ENCODE data around the gene PPME1. TPM values are rescaled to one million over a fixed set of nuclear protein-coding genes. Genes with fewer than 3 reads are reported as not detected.

The PPME1 gene
- total RNA-seq, 1 experiment from 2014 or later, result 66.2 TPM

DNA sequence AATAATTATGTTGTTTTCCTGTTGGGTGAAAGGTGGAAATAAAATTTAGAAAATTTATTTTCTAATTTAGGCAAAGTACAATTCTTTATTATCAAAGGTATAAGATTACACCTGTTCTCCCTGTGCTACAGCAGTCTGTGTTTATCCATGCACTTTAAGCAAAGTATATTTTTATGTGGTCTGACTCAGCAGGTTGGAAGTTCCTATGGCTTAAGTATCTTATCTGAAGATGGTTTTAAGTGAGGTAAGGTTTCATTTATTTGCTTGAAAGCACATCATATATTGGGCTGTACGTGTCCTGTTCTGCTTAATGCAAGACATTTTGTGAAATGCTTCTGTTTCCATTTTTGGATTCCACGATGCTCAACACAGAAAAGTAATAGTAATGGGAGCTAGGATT lies 14.6 kb downstream of the PPME1 start:
- TF ChIP-seq EZH2phosphoT487 (IDR thresholded peaks at IDR 0.05; ENCODE audit: borderline replicate concordance, low read length) (no peak), EZH2 (IDR thresholded peaks at IDR 0.05; ENCODE audit: low read length, unreplicated experiment) (no peak)
- TF ChIP-seq, protein P1, sequence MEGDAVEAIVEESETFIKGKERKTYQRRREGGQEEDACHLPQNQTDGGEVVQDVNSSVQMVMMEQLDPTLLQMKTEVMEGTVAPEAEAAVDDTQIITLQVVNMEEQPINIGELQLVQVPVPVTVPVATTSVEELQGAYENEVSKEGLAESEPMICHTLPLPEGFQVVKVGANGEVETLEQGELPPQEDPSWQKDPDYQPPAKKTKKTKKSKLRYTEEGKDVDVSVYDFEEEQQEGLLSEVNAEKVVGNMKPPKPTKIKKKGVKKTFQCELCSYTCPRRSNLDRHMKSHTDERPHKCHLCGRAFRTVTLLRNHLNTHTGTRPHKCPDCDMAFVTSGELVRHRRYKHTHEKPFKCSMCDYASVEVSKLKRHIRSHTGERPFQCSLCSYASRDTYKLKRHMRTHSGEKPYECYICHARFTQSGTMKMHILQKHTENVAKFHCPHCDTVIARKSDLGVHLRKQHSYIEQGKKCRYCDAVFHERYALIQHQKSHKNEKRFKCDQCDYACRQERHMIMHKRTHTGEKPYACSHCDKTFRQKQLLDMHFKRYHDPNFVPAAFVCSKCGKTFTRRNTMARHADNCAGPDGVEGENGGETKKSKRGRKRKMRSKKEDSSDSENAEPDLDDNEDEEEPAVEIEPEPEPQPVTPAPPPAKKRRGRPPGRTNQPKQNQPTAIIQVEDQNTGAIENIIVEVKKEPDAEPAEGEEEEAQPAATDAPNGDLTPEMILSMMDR (conservative IDR thresholded peaks at IDR 0.05; ENCODE audit: low read depth, low read length), result no peak
- Histone ChIP-seq H3K27me3 (ENCODE audit: low read length) (no peaks in the 10 kb centered on the region), H3K9ac (ENCODE audit: low read length) (no peak overlapping the region), H3K79me2 (ENCODE audit: low read length) (peaks cover 87% of the 10 kb centered on the region), H3K9me2 (replicated peaks; ENCODE audit: low read length) (no peaks in the 10 kb centered on the region), H3K4me1 (ENCODE audit: insufficient read depth, low read length) (peaks cover 19% of the 10 kb centered on the region), H3K4me2 (ENCODE audit: low read length) (peak overlapping the region; percentile 54), H3K27ac (ENCODE audit: low read length) (no peak overlapping the region), H4K20me1 (ENCODE audit: low read length) (peaks cover 20% of the 10 kb centered on the region; the same call in 1 of the 2 replicates), H2AFZ (ENCODE audit: low read length) (no peak overlapping the region), H3K9me3 (ENCODE audit: low read length) (no peaks in the 10 kb centered on the region), H3K4me3 (ENCODE audit: low read length) (no peak overlapping the region), H3F3A (ENCODE audit: low read length, unreplicated experiment) (no peaks in the 10 kb centered on the region), H3K36me3 (ENCODE audit: low read depth, low read length) (peaks cover 12% of the 10 kb centered on the region)
- DNase-seq, result peak; percentile 86
- peak; percentile 100 for ATAC-seq
- ChIA-PET POLR2A (ENCODE audit: unreplicated experiment) (no interaction called here), CTCF (no interaction called here)
- intact Hi-C loops (cut with micrococcal nuclease), result no loop called here
- no TSS peak for BruUV-seq (replicated peaks)

DNA sequence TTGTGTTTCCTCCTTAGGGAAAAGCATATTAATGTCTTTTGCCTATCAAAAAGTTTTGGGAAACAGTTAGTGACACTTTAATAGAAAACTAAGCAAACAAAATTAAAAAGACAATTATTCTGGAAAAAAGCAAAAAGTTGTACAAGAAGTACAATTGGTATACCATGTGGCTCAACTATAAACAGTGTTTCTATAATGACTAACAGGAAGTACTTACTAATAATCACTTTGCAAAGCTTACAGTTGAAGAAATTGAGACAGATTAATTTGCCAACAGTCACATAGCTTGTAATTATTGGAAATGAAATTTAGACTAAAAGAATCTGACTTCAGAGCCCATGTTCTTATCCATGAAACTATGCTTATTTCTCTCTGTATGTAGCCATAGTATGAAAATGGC lies 24.7 kb downstream of the PPME1 start:
- peaks cover 53% of the 10 kb centered on the region for H3K79me2 ChIP-seq (ENCODE audit: low read length)
- ATAC-seq (peak; percentile 66), DNase-seq (peak; percentile 28)
- BruUV-seq (replicated peaks), result no TSS peak
- intact Hi-C loops (cut with micrococcal nuclease), result no loop called here
- no peaks in the 10 kb centered on the region for H3K27me3 ChIP-seq (ENCODE audit: low read length)
- ChIA-PET POLR2A (ENCODE audit: unreplicated experiment) (no interaction called here), CTCF (no interaction called here)
- H3K9me2 ChIP-seq (replicated peaks; ENCODE audit: low read length), result no peaks in the 10 kb centered on the region
- 0 out of 2 replicates have a peak, but pooled peaks cover 7% of the 10 kb centered on the region for H3K36me3 ChIP-seq (ENCODE audit: low read depth, low read length)
- no peak overlapping the region for H3K27ac ChIP-seq (ENCODE audit: low read length)
- no peaks in the 10 kb centered on the region; the same call in 1 of the 2 replicates for H4K20me1 ChIP-seq (ENCODE audit: low read length)
- H3K9ac ChIP-seq (ENCODE audit: low read length), result no peak overlapping the region
- TF ChIP-seq EZH2 (IDR thresholded peaks at IDR 0.05; ENCODE audit: low read length, unreplicated experiment) (no peak), EZH2phosphoT487 (IDR thresholded peaks at IDR 0.05; ENCODE audit: borderline replicate concordance, low read length) (no peak)
- TF ChIP-seq, protein P1 (conservative IDR thresholded peaks at IDR 0.05; ENCODE audit: low read depth, low read length), result no peak
- H3F3A ChIP-seq (ENCODE audit: low read length, unreplicated experiment), result no peaks in the 10 kb centered on the region
- H3K4me3 ChIP-seq (ENCODE audit: low read length), result no peak overlapping the region
- H3K4me1 ChIP-seq (ENCODE audit: insufficient read depth, low read length), result peaks cover 16% of the 10 kb centered on the region
- no peaks in the 10 kb centered on the region for H3K9me3 ChIP-seq (ENCODE audit: low read length)
- H2AFZ ChIP-seq (ENCODE audit: low read length), result no peak overlapping the region
- H3K4me2 ChIP-seq (ENCODE audit: low read length), result 0 out of 2 replicates have a peak overlapping the region, but pooled peaks have one; percentile 5

DNA sequence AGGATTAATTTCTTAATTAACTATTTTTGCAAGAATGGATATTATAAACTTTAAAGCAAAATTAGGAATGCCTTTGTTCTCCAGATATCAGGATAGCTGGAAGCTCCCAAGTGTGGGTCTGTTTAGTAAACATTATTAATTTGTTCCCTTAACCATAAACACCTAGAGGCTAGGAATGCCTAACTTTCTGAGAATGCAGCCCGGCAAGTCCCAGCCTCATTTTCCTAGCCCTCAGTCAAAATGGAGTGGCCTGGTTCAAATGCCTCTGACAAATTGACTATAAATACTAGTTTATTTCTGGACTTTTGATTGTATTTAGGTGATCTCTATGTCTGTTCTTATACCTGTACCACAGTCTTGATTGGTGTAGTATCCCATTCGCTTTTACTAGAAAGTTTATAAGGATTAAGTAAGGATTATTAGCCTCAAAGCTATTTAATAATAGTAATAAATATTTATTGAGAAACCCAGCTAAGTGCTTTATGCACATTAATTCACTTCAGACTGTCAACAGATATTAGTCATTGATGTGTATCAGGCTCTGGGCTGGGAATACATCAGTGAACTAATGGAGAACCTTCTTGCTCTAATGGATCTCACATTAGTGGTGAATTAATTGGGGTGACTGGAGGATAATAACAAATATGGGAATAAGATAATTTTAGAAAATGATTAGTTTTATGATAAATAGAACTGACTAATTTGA lies 25.8 kb downstream of the PPME1 start:
- CTCF ChIA-PET, result no interaction called here
- TF ChIP-seq EZH2 (IDR thresholded peaks at IDR 0.05; ENCODE audit: low read length, unreplicated experiment) (no peak), EZH2phosphoT487 (IDR thresholded peaks at IDR 0.05; ENCODE audit: borderline replicate concordance, low read length) (no peak)
- TF ChIP-seq, protein P1 (conservative IDR thresholded peaks at IDR 0.05; ENCODE audit: low read depth, low read length), result no peak
- Histone ChIP-seq H3K36me3 (ENCODE audit: low read depth, low read length) (0 out of 2 replicates have a peak, but pooled peaks cover 3% of the 10 kb centered on the region), H3K9me3 (ENCODE audit: low read length) (no peaks in the 10 kb centered on the region), H3K27me3 (ENCODE audit: low read length) (no peaks in the 10 kb centered on the region), H3K79me2 (ENCODE audit: low read length) (peaks cover 50% of the 10 kb centered on the region), H3K4me3 (ENCODE audit: low read length) (no peak overlapping the region), H4K20me1 (ENCODE audit: low read length) (no peaks in the 10 kb centered on the region; the same call in 1 of the 2 replicates), H3K4me2 (ENCODE audit: low read length) (no peak overlapping the region), H3K9ac (ENCODE audit: low read length) (no peak overlapping the region), H3F3A (ENCODE audit: low read length, unreplicated experiment) (no peaks in the 10 kb centered on the region), H3K9me2 (replicated peaks; ENCODE audit: low read length) (no peaks in the 10 kb centered on the region), H3K4me1 (ENCODE audit: insufficient read depth, low read length) (peaks cover 16% of the 10 kb centered on the region), H3K27ac (ENCODE audit: low read length) (no peak overlapping the region), H2AFZ (ENCODE audit: low read length) (no peak overlapping the region)
- DNase-seq (no peak), ATAC-seq (no peak)
- no TSS peak for BruUV-seq (replicated peaks)
- POLR2A ChIA-PET (ENCODE audit: unreplicated experiment), result no interaction called here
- intact Hi-C loops (cut with micrococcal nuclease), result no loop called here

Data from PC-3 (cell line).